ENCODE data around the gene KLHL35.

KLHL35 gene

GRCh38 chr11:75432911-75433321 is at the start of gene KLHL35:
Gene KLHL35 (minus strand): TSS chr11:75433203. CDS start chr11:75430629, 2,574 bp downstream.
- no peak for DNase-seq

- DNase-seq: no peak
These were observed 49.1 kb upstream of the KLHL35 start for GRCh38 chr11:75481922-75482606.

GRCh38 chr11:75481223-75481921 is 48.4 kb upstream of the KLHL35 start:
- DNase-seq: no peak

- no peak for DNase-seq
These were observed 47.5 kb upstream of the KLHL35 start for GRCh38 chr11:75480185-75481175.

GRCh38 chr11:75479597-75480145 is 46.7 kb upstream of the KLHL35 start:
- DNase-seq: no peak

- no peak for DNase-seq
These were observed 46.0 kb upstream of the KLHL35 start for GRCh38 chr11:75478783-75479596.

GRCh38 chr11:75477614-75477935 is 44.6 kb upstream of the KLHL35 start:
- no peak for DNase-seq

- DNase-seq: no peak
These were observed 44.0 kb upstream of the KLHL35 start for GRCh38 chr11:75476739-75477613.

GRCh38 chr11:75475767-75476650 is 43.0 kb upstream of the KLHL35 start:
- no peak for DNase-seq

- no peak for DNase-seq
These were observed 42.1 kb upstream of the KLHL35 start for GRCh38 chr11:75474878-75475766.

GRCh38 chr11:75474240-75474639 is 41.2 kb upstream of the KLHL35 start:
- DNase-seq: no peak

- DNase-seq: no peak
These were observed 40.7 kb upstream of the KLHL35 start for GRCh38 chr11:75473684-75474083.

GRCh38 chr11:75472081-75472732 is 39.2 kb upstream of the KLHL35 start:
- peak; percentile 21 for DNase-seq

- no peak for DNase-seq
These were observed 38.4 kb upstream of the KLHL35 start for GRCh38 chr11:75471176-75471973.

- DNase-seq: no peak
These were observed 37.6 kb upstream of the KLHL35 start for GRCh38 chr11:75470476-75471080.

- DNase-seq: no peak
These were observed 36.9 kb upstream of the KLHL35 start for GRCh38 chr11:75469785-75470405.
